GM12865 (cell line): ENCODE data around the gene TEF.

Source experiments
- DNase-seq: peaks from one replicate; pipeline ENCODE4 v3.0.0; 2010; ENCODE audit warnings: low read depth
- H3K4me3 ChIP-seq: 2 replicates; pipeline ENCODE4 v1.5.1; 2011; ENCODE audit warnings: mild to moderate bottlenecking, low read depth, low read length, control low read depth
- CTCF ChIP-seq: IDR thresholded peaks from 2 replicates; pipeline ENCODE4 v1.5.1; 2011; ENCODE audit warnings: low read length, control low read depth, low read depth, inconsistent platforms; ENCODE audit not compliant: insufficient read depth; ENCODE audit errors: missing control alignments

Gene TEF

GRCh38 chr22:41381329-41382097 is at the start of gene TEF:
Gene TEF, plus strand, starts transcription at chr22:41381942. Its CDS starts 103 bp downstream, at chr22:41382045.
- H3K4me3 ChIP-seq: peak within 1 kb of the TSS; percentile 48
- TF ChIP-seq CTCF: no peak
- peak; percentile 99 for DNase-seq

- no peak overlapping the region for H3K4me3 ChIP-seq
- DNase-seq: no peak
- TF ChIP-seq CTCF: no peak
Observed at GRCh38 chr22:41332217-41332939, 49.4 kb upstream of the TEF start.

- H3K4me3 ChIP-seq: no peak overlapping the region
- DNase-seq: no peak
- TF ChIP-seq CTCF: no peak
Observed at GRCh38 chr22:41333806-41334205, 47.9 kb upstream of the TEF start.

- TF ChIP-seq CTCF: no peak
- DNase-seq: no peak
- no peak overlapping the region for H3K4me3 ChIP-seq
Observed at GRCh38 chr22:41334215-41334614, 47.5 kb upstream of the TEF start.

GRCh38 chr22:41334951-41335635 is 46.6 kb upstream of the TEF start:
- H3K4me3 ChIP-seq: no peak overlapping the region
- DNase-seq: no peak
- TF ChIP-seq CTCF: no peak

GRCh38 chr22:41338614-41339212 is 43.0 kb upstream of the TEF start:
- no peak for TF ChIP-seq CTCF
- DNase-seq: no peak
- H3K4me3 ChIP-seq: no peak overlapping the region
